Endothelial cell of umbilical vein (primary cell): ENCODE results near the gene JSRP1. TPM values are rescaled to one million over a fixed set of nuclear protein-coding genes. Genes with fewer than 3 reads are reported as not detected.

Experiments
- BruUV-seq: library from RNA; stranded (reverse); fragments of 400-500 nt; replicated peaks from 2 replicates; lab custom pipeline; 2021; lab: Mats Ljungman, UMichigan
- CTCF ChIA-PET: fragments of 300-600, 350-600 bp; sonication (Branson Sonifier 250); formaldehyde crosslinking; loops from one replicate; lab custom pipeline; 2021; ENCODE audit warnings: antibody characterized with exemption, inconsistent platforms; lab: Charles Lee
- POLR2A ChIA-PET: fragments of 300-600, 350-600 bp; sonication (Branson Sonifier 250); formaldehyde crosslinking; loops from one replicate; lab custom pipeline; 2021; ENCODE audit warnings: antibody characterized with exemption, inconsistent platforms; lab: Charles Lee
- DNase-seq: peaks from one replicate; pipeline ENCODE4 v3.0.0-alpha.2; 2011; ENCODE audit warnings: low read depth, low spot score
- FAIRE-seq: peaks from 2 replicates; lab custom pipeline; 2011; peaks lifted over from hg19 to GRCh38; lab: Jason Lieb, UNC
- H2AFZ ChIP-seq: 2 replicates; pipeline ENCODE4 v1.6.0; 2012; ENCODE audit warnings: low read depth, low read length, control low read depth, inconsistent platforms
- H3K27ac ChIP-seq: 2 replicates; pipeline ENCODE4 v1.5.1; 2011; ENCODE audit warnings: low read depth, mild to moderate bottlenecking, control low read depth, low read length, moderate library complexity; ENCODE audit not compliant: insufficient read depth
- H3K27me3 ChIP-seq, 2 experiments: 2 replicates each; pipeline versions ENCODE4 v1.6.0 to v1.6.1; 2011; ENCODE audit warnings: low read length in 2 of 2, mixed read lengths in 1 of 2; ENCODE audit not compliant: control insufficient read depth in 2 of 2, insufficient read depth in 2 of 2
- H3K36me3 ChIP-seq, 2 experiments: 2 replicates in 1 of 2; 3 replicates in 1 of 2; pipeline ENCODE4 v1.5.1; 2011; ENCODE audit warnings: low read length in 2 of 2, mild to moderate bottlenecking in 1 of 2, moderate library complexity in 1 of 2; ENCODE audit not compliant: control insufficient read depth in 2 of 2, insufficient read depth in 2 of 2; ENCODE audit errors: extremely low read depth in 1 of 2
- H3K4me1 ChIP-seq: 3 replicates; pipeline ENCODE4 v1.5.1; 2011; ENCODE audit warnings: mild to moderate bottlenecking, low read length; ENCODE audit not compliant: control insufficient read depth, insufficient read depth; ENCODE audit errors: extremely low read depth
- H3K4me2 ChIP-seq: 2 replicates; pipeline ENCODE4 v1.6.1; 2011; ENCODE audit warnings: low read length, control low read depth, mixed read lengths; ENCODE audit not compliant: insufficient read depth
- H3K4me3 ChIP-seq, 3 experiments: fragments of 200-600 bp in 1 of 3; sonication (generic), shearing (Covaris generic) in 1 of 3; replicated peaks in 1 of 3; 2 replicates each; pipeline ENCODE4 v1.5.1; 2011 to 2016; ENCODE audit warnings: control low read depth in 3 of 3, low read length in 3 of 3, mild to moderate bottlenecking in 2 of 3, inconsistent platforms in 1 of 3, low read depth in 1 of 3, moderate library complexity in 1 of 3; ENCODE audit not compliant: insufficient read depth in 1 of 3
- H3K79me2 ChIP-seq: 2 replicates; pipeline ENCODE4 v1.6.0; 2012; ENCODE audit warnings: low read length, inconsistent platforms; ENCODE audit not compliant: control insufficient read depth, insufficient read depth
- H3K9ac ChIP-seq: replicated peaks from 2 replicates; pipeline ENCODE3; 2011; ENCODE audit warnings: low read length, control low read depth; ENCODE audit not compliant: insufficient read depth; ENCODE audit errors: extremely low read depth
- H3K9me1 ChIP-seq: replicated peaks from 3 replicates; pipeline ENCODE4 v1.6.0; 2011; ENCODE audit warnings: mild to moderate bottlenecking, low read length; ENCODE audit not compliant: control insufficient read depth, insufficient read depth; ENCODE audit errors: extremely low read depth
- H3K9me3 ChIP-seq: replicated peaks from 2 replicates; pipeline ENCODE4 v1.5.1; 2012; ENCODE audit warnings: low read length, inconsistent platforms; ENCODE audit not compliant: control insufficient read depth, insufficient read depth
- H4K20me1 ChIP-seq: replicated peaks from 2 replicates; pipeline ENCODE3; 2011; ENCODE audit warnings: mild to moderate bottlenecking, low read length; ENCODE audit not compliant: control insufficient read depth, insufficient read depth; ENCODE audit errors: extremely low read depth
- CTCF ChIP-seq, 2 donors: IDR thresholded peaks; 1 replicate in 1 of 2; 2 replicates in 1 of 2; pipeline ENCODE4 v1.5.1; 2011; ENCODE audit warnings: low read length in 2 of 2, mild to moderate bottlenecking in 2 of 2, moderate library complexity in 2 of 2, control low read depth in 1 of 2, inconsistent platforms in 1 of 2, low read depth in 1 of 2; ENCODE audit not compliant: insufficient read depth in 1 of 2; ENCODE audit errors: extremely low read depth in 1 of 2
- EZH2 ChIP-seq: IDR thresholded peaks from 2 replicates; pipeline ENCODE4 v1.6.1; 2012; ENCODE audit warnings: borderline replicate concordance, low read depth, mild to moderate bottlenecking, moderate library complexity, low read length, inconsistent platforms; ENCODE audit not compliant: severe bottlenecking
- FOS ChIP-seq: IDR thresholded peaks from 2 replicates; pipeline ENCODE4 v1.6.1; 2011; ENCODE audit warnings: mild to moderate bottlenecking, low read length, moderate library complexity, borderline replicate concordance; ENCODE audit not compliant: insufficient read depth
- GATA2 ChIP-seq: IDR thresholded peaks from 2 replicates; pipeline ENCODE4 v1.7.0; 2011; ENCODE audit warnings: low read depth, mild to moderate bottlenecking, moderate library complexity, mixed read lengths, low read length; ENCODE audit not compliant: insufficient read length, insufficient read depth
- POLR2A ChIP-seq: IDR thresholded peaks from 2 replicates; pipeline ENCODE4 v1.6.1; 2012; ENCODE audit warnings: low read depth, mild to moderate bottlenecking, control low read depth, low read length
- POLR2AphosphoS5 ChIP-seq: IDR thresholded peaks from 2 replicates; pipeline ENCODE4 v1.6.1; 2012; ENCODE audit warnings: low read depth, mild to moderate bottlenecking, control low read depth, low read length, moderate library complexity; ENCODE audit not compliant: insufficient read depth
- dilution Hi-C: fragments of 300-500 bp; cut with MboI; formaldehyde crosslinking; loops from one replicate; pipeline ENCODE4 v1.15.0; 2019; ENCODE audit warnings: low sequenced_read_pairs; ENCODE audit not compliant: extremely low pct_ligation_motif_present
- intact Hi-C: fragments of 100-400 bp; cut with micrococcal nuclease; formaldehyde crosslinking; loops from one replicate; pipeline ENCODE4 v1.10.0; 2022
- polyA plus RNA-seq, 4 experiments: library from polyadenylated mRNA; depleted of rRNA in 3 of 4; stranded (reverse) in 3 of 4; unstranded in 1 of 4; fragments of >200 nt; gene quantifications; 2 replicates each; pipeline versions ENCODE4 v1.2.1 to v1.2.3, GENCODE V29; 2011 to 2012; ENCODE audit warnings: missing spikeins in 1 of 4
- total RNA-seq: library from RNA; stranded (reverse); gene quantifications from 2 replicates; pipeline ENCODE4 v1.2.3, GENCODE V29; 2021
- TF ChIP-seq, protein P1 (sequence below): IDR thresholded peaks from 2 replicates; pipeline ENCODE4 v1.6.1; 2011; ENCODE audit not compliant: insufficient read depth, insufficient read length

JSRP1 gene
- total and polyA plus RNA-seq, 2 donors (not counting 3 experiments of a cell fraction or from before 2014, with no cell fraction given): not detected

DNA sequence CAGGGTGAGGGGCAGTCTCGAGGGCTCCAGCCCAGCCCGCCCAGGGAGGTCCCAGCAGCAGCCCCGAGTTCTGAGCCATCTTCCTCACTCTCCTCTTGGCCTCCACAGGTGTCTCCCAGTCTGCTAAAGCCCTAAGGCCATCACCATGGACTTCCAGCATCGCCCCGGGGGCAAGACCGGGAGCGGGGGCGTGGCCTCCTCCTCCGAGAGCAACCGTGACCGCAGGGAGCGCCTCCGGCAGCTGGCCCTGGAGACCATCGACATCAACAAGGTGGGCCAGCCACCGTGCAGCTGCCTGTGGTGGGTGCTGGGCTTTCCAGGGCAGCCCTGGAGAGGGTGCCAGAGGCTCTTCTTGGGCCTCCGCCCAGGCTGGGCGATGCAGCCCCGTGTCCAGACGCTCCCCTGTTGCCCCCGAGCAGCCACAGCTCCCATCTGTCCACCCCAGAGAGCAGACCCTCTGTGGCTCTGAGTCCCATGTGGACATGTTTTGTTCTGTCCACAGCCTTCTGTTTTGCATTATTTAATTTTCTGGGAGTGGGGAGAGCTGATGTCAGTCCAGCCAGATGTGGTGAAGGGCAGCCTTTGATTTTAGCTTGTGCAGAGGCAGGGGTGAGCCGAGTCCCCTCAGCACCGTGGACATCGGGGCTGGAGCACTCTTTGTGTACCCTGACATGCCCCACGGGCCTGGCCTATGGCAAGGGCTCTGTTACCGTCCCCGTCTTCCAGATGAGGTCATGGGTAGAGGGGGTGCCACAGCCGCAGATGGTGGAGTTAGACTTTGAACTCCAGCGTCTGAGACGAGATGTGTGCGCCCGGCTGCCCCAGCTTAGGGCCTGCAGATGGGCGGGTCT is 12.7 kb downstream of the JSRP1 start:
- no peak overlapping the region for H3K27ac ChIP-seq
- H3K4me3 ChIP-seq: no peak overlapping the region
- ChIA-PET CTCF (interaction anchor here (0.9 kb wide), 1 partner anchor 18 kb away, joined by 3 read pairs; no protein-coding TSS in a partner anchor), POLR2A (no interaction called here)
- dilution Hi-C loops (no loop called here), intact Hi-C loops (no loop called here)
- H3K4me2 ChIP-seq: no peak overlapping the region
- no peak overlapping the region for H2AFZ ChIP-seq
- no peak overlapping the region for H3K9ac ChIP-seq
- FAIRE-seq (no peak), DNase-seq (no peak)
- BruUV-seq: no TSS peak
- peaks cover 35% of the 10 kb centered on the region for H3K4me1 ChIP-seq
- H4K20me1 ChIP-seq: no peaks in the 10 kb centered on the region
- peaks cover 52% of the 10 kb centered on the region for H3K79me2 ChIP-seq
- H3K9me1 ChIP-seq: no peaks in the 10 kb centered on the region
- no peaks in the 10 kb centered on the region for H3K27me3 ChIP-seq
- no peaks in the 10 kb centered on the region for H3K9me3 ChIP-seq
- no peak for TF ChIP-seq CTCF (IDR thresholded peaks at IDR 0.05; ENCODE audit: extremely low read depth in 1 of 2, insufficient read depth in 1 of 2, low read depth in 1 of 2, low read length in 2 of 2)
- no peak for TF ChIP-seq GATA2
- TF ChIP-seq EZH2: no peak
- TF ChIP-seq POLR2AphosphoS5: no peak
- TF ChIP-seq, protein P1, sequence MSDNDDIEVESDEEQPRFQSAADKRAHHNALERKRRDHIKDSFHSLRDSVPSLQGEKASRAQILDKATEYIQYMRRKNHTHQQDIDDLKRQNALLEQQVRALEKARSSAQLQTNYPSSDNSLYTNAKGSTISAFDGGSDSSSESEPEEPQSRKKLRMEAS: no peak
- TF ChIP-seq POLR2A: no peak
- no peak for TF ChIP-seq FOS
- peaks cover 25 to 48% of the 10 kb centered on the region in 2 experiments for H3K36me3 ChIP-seq
